Suprapubic skin (tissue), 4 donors: ENCODE results near the gene DDX10. TPM values are rescaled to one million over a fixed set of nuclear protein-coding genes. Genes with fewer than 3 reads are reported as not detected.

Experiments
- DNase-seq, 2 donors: peaks; one replicate each; pipeline ENCODE4 v3.0.0-alpha.2; 2019; ENCODE audit warnings: low spot score in 2 of 2
- H3K27ac ChIP-seq: fragments of 200-600 bp; sonication (generic); one replicate; pipeline ENCODE4 v1.5.1; 2019
- H3K27me3 ChIP-seq: fragments of 200-600 bp; sonication (generic); one replicate; pipeline ENCODE4 v1.5.1; 2019
- H3K36me3 ChIP-seq: fragments of 200-600 bp; sonication (generic); one replicate; pipeline ENCODE4 v1.5.1; 2019
- H3K4me1 ChIP-seq: fragments of 200-600 bp; sonication (generic); one replicate; pipeline ENCODE4 v1.5.1; 2019
- H3K4me3 ChIP-seq: fragments of 200-600 bp; sonication (generic); one replicate; pipeline ENCODE4 v1.5.1; 2019; ENCODE audit warnings: mild to moderate bottlenecking
- H3K9me3 ChIP-seq: fragments of 200-600 bp; sonication (generic); one replicate; pipeline ENCODE4 v1.5.1; 2019
- EP300 ChIP-seq: sonication (generic); formaldehyde crosslinking; IDR thresholded peaks from one replicate; pipeline ENCODE4 v1.6.1; 2017; ENCODE audit warnings: antibody characterized with exemption
- POLR2A ChIP-seq, 2 donors: fragments of 450-650 bp; IDR thresholded peaks; one replicate each; pipeline ENCODE4 v1.6.1; 2017; ENCODE audit warnings: antibody characterized with exemption in 2 of 2, mild to moderate bottlenecking in 2 of 2, moderate library complexity in 2 of 2
- POLR2AphosphoS5 ChIP-seq, 3 donors: sonication (generic); formaldehyde crosslinking; IDR thresholded peaks; one replicate each; pipeline ENCODE4 v1.6.1; 2017; ENCODE audit warnings: antibody characterized with exemption in 3 of 3
- WGBS: methylation state at CpG from one replicate; pipeline ENCODE4 v1.1.5; 2018; 5-methylcytosine and 5-hydroxymethylcytosine counted together
- total RNA-seq, 4 donors: library from RNA; depleted of rRNA; stranded (reverse); fragments of >200 nt; gene quantifications; one replicate each; pipeline ENCODE4 v1.1.0, GENCODE V29; 2016
- TF ChIP-seq, protein P1 (sequence below), 2 donors: fragments of 200-600 bp in 1 of 2; fragments of 450-650 bp in 1 of 2; sonication (generic) in 1 of 2; IDR thresholded peaks; one replicate each; pipeline ENCODE4 v1.5.1; 2016 to 2019; ENCODE audit warnings: antibody characterized with exemption in 2 of 2, mild to moderate bottlenecking in 1 of 2, moderate library complexity in 1 of 2

DDX10 gene
- total RNA-seq, 4 donors from 2014 or later: 21.9 to 30.7 (median 27.2) TPM

GRCh38 chr11:108929241-108929640 lies 264.4 kb downstream of the DDX10 start:
- H3K4me3 ChIP-seq: no peak overlapping the region
- H3K36me3 ChIP-seq: peaks cover 3% of the 10 kb centered on the region
- no peaks in the 10 kb centered on the region for H3K27me3 ChIP-seq
- TF ChIP-seq POLR2A (IDR thresholded peaks at IDR 0.05) (no peak), POLR2AphosphoS5 (IDR thresholded peaks at IDR 0.05) (no peak), EP300 (no peak)
- TF ChIP-seq, protein P1, sequence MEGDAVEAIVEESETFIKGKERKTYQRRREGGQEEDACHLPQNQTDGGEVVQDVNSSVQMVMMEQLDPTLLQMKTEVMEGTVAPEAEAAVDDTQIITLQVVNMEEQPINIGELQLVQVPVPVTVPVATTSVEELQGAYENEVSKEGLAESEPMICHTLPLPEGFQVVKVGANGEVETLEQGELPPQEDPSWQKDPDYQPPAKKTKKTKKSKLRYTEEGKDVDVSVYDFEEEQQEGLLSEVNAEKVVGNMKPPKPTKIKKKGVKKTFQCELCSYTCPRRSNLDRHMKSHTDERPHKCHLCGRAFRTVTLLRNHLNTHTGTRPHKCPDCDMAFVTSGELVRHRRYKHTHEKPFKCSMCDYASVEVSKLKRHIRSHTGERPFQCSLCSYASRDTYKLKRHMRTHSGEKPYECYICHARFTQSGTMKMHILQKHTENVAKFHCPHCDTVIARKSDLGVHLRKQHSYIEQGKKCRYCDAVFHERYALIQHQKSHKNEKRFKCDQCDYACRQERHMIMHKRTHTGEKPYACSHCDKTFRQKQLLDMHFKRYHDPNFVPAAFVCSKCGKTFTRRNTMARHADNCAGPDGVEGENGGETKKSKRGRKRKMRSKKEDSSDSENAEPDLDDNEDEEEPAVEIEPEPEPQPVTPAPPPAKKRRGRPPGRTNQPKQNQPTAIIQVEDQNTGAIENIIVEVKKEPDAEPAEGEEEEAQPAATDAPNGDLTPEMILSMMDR (IDR thresholded peaks at IDR 0.05): no peak
- DNase-seq: no peak
- no peaks in the 10 kb centered on the region for H3K4me1 ChIP-seq
- H3K9me3 ChIP-seq: no peaks in the 10 kb centered on the region
- 88% methylated on average over 1 of the region's 1 CpG for WGBS
- no peak overlapping the region for H3K27ac ChIP-seq

- Histone ChIP-seq H3K9me3 (no peaks in the 10 kb centered on the region), H3K27ac (no peak overlapping the region), H3K27me3 (no peaks in the 10 kb centered on the region), H3K4me1 (no peaks in the 10 kb centered on the region), H3K36me3 (peaks cover 3% of the 10 kb centered on the region), H3K4me3 (no peak overlapping the region)
- 70% methylated on average over 2 of the region's 2 CpGs for WGBS
- TF ChIP-seq, protein P1 (IDR thresholded peaks at IDR 0.05): no peak
- TF ChIP-seq POLR2A (IDR thresholded peaks at IDR 0.05): no peak
- no peak for TF ChIP-seq EP300
- TF ChIP-seq POLR2AphosphoS5 (IDR thresholded peaks at IDR 0.05): no peak
- DNase-seq: no peak
These were observed 266.3 kb downstream of the DDX10 start for GRCh38 chr11:108931168-108931567.

GRCh38 chr11:108933630-108934029 lies 268.8 kb downstream of the DDX10 start:
- no peak overlapping the region for H3K4me3 ChIP-seq
- H3K9me3 ChIP-seq: no peaks in the 10 kb centered on the region
- TF ChIP-seq EP300: no peak
- no peak for TF ChIP-seq POLR2AphosphoS5 (IDR thresholded peaks at IDR 0.05)
- TF ChIP-seq POLR2A (IDR thresholded peaks at IDR 0.05): no peak
- TF ChIP-seq, protein P1 (IDR thresholded peaks at IDR 0.05): no peak
- H3K36me3 ChIP-seq: peaks cover 3% of the 10 kb centered on the region
- H3K27me3 ChIP-seq: no peaks in the 10 kb centered on the region
- 77% methylated on average over 2 of the region's 2 CpGs for WGBS
- DNase-seq: no peak
- no peak overlapping the region for H3K27ac ChIP-seq
- H3K4me1 ChIP-seq: no peaks in the 10 kb centered on the region

- Histone ChIP-seq H3K4me1 (no peaks in the 10 kb centered on the region), H3K27me3 (no peaks in the 10 kb centered on the region), H3K4me3 (no peak overlapping the region), H3K9me3 (no peaks in the 10 kb centered on the region), H3K36me3 (peaks cover 3% of the 10 kb centered on the region), H3K27ac (no peak overlapping the region)
- DNase-seq: no peak
- TF ChIP-seq POLR2AphosphoS5 (IDR thresholded peaks at IDR 0.05): no peak
- TF ChIP-seq EP300: no peak
- TF ChIP-seq, protein P1 (IDR thresholded peaks at IDR 0.05): no peak
- no peak for TF ChIP-seq POLR2A (IDR thresholded peaks at IDR 0.05)
These were observed 269.4 kb downstream of the DDX10 start for GRCh38 chr11:108934289-108934688.

DNA sequence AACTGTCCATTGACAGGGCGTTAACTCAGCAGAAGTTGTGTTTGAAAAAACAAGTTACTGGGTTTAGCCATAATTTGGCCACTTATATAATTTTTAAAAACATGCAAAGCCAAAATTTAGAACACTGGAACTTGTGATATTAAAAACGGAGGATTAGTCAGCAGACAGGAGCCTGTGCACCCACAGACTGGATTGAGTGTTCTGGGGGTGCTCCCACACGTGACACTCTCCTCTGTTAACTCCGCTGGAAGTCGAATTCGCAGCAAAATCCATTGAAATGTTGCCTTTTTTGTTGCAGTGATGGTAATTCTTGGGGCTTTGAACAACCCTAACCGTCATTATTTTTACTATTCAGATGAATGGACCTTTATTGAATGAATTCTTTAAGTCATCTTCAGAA lies 269.8 kb downstream of the DDX10 start:
- H3K4me1 ChIP-seq: no peaks in the 10 kb centered on the region
- no peaks in the 10 kb centered on the region for H3K9me3 ChIP-seq
- H3K27ac ChIP-seq: no peak overlapping the region
- no peak for TF ChIP-seq POLR2A (IDR thresholded peaks at IDR 0.05)
- 95% methylated on average over 7 of the region's 7 CpGs for whole genome bisulfite sequencing
- peaks cover 3% of the 10 kb centered on the region for H3K36me3 ChIP-seq
- H3K27me3 ChIP-seq: no peaks in the 10 kb centered on the region
- H3K4me3 ChIP-seq: no peak overlapping the region
- DNase-seq: no peak

DNA sequence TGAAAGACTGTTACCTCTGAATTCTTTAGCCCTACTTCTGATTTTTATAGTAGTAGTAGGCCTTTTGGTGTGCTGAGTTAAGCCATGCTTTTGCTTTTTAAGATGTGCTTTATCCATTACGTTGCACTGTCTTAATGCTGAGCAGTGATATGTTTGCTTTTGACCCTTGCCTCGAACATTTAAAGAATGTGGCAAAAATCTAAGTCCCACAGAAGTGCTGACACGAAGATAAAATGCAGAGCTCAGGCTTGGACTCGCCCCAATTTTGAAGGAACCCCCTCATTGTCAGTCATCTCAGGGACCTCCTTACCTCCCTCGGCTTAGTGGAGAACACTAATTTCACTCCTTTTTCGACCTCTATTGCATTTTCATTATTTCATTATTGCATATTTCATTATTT lies 272.9 kb downstream of the DDX10 start:
- Histone ChIP-seq H3K27me3 (no peaks in the 10 kb centered on the region), H3K4me3 (no peak overlapping the region), H3K36me3 (peaks cover 6% of the 10 kb centered on the region), H3K9me3 (no peaks in the 10 kb centered on the region), H3K27ac (no peak overlapping the region), H3K4me1 (no peaks in the 10 kb centered on the region)
- no peak for DNase-seq
- TF ChIP-seq POLR2A (IDR thresholded peaks at IDR 0.05) (no peak), EP300 (no peak), POLR2AphosphoS5 (IDR thresholded peaks at IDR 0.05) (no peak)
- TF ChIP-seq, protein P1 (IDR thresholded peaks at IDR 0.05): no peak
- WGBS: 86% methylated on average over 6 of the region's 6 CpGs
